ENCODE data around the gene AXDND1. TPM values are rescaled to one million over a fixed set of nuclear protein-coding genes. Genes with fewer than 3 reads are reported as not detected.
A peak's percentile ranks its signal among the peaks of the same experiment; 100 is the strongest.

Gene AXDND1
- total and polyA plus RNA-seq, 2 donors, result 0.19 to 1.3 TPM

DNA sequence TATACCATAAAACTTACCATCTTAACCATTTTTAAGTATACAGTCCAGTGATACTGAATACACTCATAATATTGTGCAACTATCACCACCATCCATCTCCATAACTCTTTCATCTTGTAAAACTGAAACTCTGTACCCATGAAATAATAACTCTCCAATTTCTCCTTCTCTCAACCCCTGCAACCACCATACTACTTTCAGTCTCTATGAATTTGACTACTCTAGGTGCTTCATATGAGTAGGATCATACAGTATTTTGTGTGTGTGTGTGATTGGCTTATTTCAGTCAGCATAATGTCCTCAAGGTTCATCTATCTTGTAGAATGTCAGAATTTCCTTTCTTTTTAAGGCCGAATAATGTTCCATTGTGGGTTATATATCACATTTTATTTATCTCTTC is 192.3 kb downstream of the AXDND1 start:
- 97% methylated on average over 1 of the region's 1 CpG for WGBS
- Histone ChIP-seq H3K27ac (ENCODE audit: low read depth in 1 of 2, low read length in 1 of 2) (no peak overlapping the region), H3K4me1 (ENCODE audit: control insufficient read depth in 2 of 2, insufficient read depth in 2 of 2, low read length in 2 of 2) (no peaks in the 10 kb centered on the region), H3K36me3 (ENCODE audit: control insufficient read depth in 2 of 2, insufficient read depth in 2 of 2, low read length in 1 of 2) (no peaks in the 10 kb centered on the region), H3K4me3 (ENCODE audit: low read length in 2 of 2) (no peak overlapping the region), H3K27me3 (ENCODE audit: control insufficient read depth in 2 of 2, insufficient read depth in 1 of 2, low read length in 1 of 2) (no peaks in the 10 kb centered on the region), H3K9me3 (ENCODE audit: control insufficient read depth in 2 of 2, insufficient read depth in 1 of 2, low read length in 1 of 2) (no peaks in the 10 kb centered on the region)
- no peak for DNase-seq (ENCODE audit: low read depth in 6 of 9, low spot score in 9 of 9)

DNA sequence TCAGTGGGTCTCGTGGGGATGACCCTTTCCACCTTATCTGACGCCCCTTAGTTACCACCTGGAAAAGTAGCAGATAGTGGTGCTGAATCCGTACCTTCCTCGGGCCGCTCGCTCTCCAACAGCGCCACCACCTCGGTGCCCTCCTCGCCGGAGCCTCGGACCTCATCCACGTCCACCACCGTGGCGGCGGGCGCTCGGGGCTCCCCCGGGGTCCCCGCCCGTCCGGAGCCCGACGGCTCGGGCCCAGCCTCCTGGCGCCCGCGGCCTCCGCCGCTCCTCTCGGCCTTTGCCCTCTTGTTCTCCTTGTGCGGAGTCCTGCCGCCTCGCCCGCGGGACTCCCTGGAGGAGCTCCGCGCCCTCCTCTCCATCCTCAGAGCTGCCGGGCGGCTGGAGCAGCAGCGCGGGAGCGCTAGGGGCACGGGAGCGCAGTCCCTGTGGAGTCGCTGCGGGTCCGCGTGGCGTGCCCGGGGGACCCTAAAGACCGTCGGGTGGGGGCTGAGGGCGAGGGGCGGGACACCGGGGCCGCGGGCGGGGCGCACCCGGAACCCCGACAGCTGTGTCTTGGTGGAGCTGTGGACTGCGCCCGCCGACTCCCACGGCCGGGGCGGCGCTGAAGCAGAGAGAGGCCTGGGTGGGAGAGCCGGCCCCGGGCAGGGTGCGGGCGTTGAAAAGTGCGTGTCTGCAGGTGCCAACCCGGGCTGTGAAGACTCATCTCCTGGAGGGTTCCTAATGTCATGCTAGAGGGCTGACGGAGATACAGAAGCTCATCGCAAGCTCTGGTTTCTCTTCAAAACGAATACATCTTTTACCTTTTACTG is 209.9 kb downstream of the AXDND1 start, which contains the start of gene NPHS2:
Gene NPHS2 (minus strand): TSS at position 452 of the 818 bp plus-strand sequence. CDS start 84 bp downstream, at position 368.
- WGBS, result 7% methylated on average over 77 of the region's 77 CpGs
- Histone ChIP-seq H3K4me3 (ENCODE audit: low read length in 2 of 2) (no peak within 1 kb of the TSS), H3K36me3 (ENCODE audit: control insufficient read depth in 2 of 2, insufficient read depth in 2 of 2, low read length in 1 of 2) (no peaks in the 10 kb centered on the region), H3K27me3 (ENCODE audit: control insufficient read depth in 2 of 2, insufficient read depth in 1 of 2, low read length in 1 of 2) (peaks cover 19 to 41% of the 10 kb centered on the region in 2 donors), H3K4me1 (ENCODE audit: control insufficient read depth in 2 of 2, insufficient read depth in 2 of 2, low read length in 2 of 2) (no peaks in the 10 kb centered on the region), H3K9me3 (ENCODE audit: control insufficient read depth in 2 of 2, insufficient read depth in 1 of 2, low read length in 1 of 2) (no peaks in the 10 kb centered on the region), H3K27ac (ENCODE audit: low read depth in 1 of 2, low read length in 1 of 2) (no peak within 1 kb of the TSS)
- no peak for DNase-seq (ENCODE audit: low read depth in 6 of 9, low spot score in 9 of 9)

DNA sequence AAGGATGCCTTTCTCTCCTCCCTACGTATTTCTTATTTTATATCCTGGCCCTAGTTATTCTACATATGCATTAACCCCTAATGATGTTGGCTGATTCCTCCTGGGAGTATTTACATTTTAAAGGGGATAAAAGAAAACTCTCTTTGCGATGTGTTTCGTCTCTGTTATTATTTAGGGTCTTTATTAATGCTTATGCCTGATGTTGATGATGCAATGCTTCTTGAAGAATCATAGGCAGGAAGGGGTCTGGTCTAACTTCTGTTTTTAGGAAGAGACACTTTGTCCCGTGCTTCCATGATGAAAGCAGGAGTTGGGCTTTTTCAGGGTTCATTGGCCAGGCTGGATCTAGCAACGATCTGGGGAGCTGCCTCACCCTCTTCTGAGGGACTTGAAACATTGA is 210.7 kb downstream of the AXDND1 start:
- no peak overlapping the region for H3K27ac ChIP-seq (ENCODE audit: low read depth in 1 of 2, low read length in 1 of 2)
- no peak for DNase-seq (ENCODE audit: low read depth in 6 of 9, low spot score in 9 of 9)
- H3K36me3 ChIP-seq (ENCODE audit: control insufficient read depth in 2 of 2, insufficient read depth in 2 of 2, low read length in 1 of 2), result no peaks in the 10 kb centered on the region
- WGBS, result 24% methylated on average over 5 of the region's 5 CpGs
- H3K9me3 ChIP-seq (ENCODE audit: control insufficient read depth in 2 of 2, insufficient read depth in 1 of 2, low read length in 1 of 2), result no peaks in the 10 kb centered on the region
- H3K4me1 ChIP-seq (ENCODE audit: control insufficient read depth in 2 of 2, insufficient read depth in 2 of 2, low read length in 2 of 2), result no peaks in the 10 kb centered on the region
- no peak overlapping the region for H3K4me3 ChIP-seq (ENCODE audit: low read length in 2 of 2)
- H3K27me3 ChIP-seq (ENCODE audit: control insufficient read depth in 2 of 2, insufficient read depth in 1 of 2, low read length in 1 of 2), result peaks cover 19 to 41% of the 10 kb centered on the region in 2 donors

DNA sequence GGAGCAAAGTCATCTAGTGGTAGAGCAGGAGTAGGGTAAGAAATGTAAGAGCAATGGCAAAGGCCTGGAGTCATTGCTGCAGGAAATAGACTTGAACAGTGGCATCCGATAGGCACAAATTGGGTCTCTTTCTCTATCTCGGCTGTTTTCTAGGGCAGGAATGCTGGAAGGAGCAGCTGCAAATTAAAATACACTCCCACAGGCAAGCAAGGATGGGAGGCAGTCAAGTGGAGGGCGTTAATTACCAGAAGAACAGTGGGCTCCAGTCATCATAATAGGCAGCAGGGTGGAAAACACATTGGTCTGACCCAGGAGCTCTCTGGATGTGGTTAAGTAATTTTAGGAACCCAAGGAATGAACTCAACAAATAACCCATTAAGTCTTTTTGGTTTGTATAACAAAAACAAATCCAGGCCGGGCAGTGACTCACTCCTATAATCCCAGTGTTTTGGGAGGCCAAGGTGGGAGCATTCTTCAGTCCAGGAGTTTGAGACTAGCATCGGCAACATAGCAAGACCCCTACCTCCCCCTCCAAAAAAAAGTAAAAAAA is 218.1 kb downstream of the AXDND1 start:
- no peak for DNase-seq (ENCODE audit: low read depth in 6 of 9, low spot score in 9 of 9)
- 90% methylated on average over 5 of the region's 5 CpGs for WGBS
- Histone ChIP-seq H3K9me3 (ENCODE audit: control insufficient read depth in 2 of 2, insufficient read depth in 1 of 2, low read length in 1 of 2) (peaks cover 0 to 4% of the 10 kb centered on the region in 2 donors), H3K27ac (ENCODE audit: low read depth in 1 of 2, low read length in 1 of 2) (no peak overlapping the region), H3K27me3 (ENCODE audit: control insufficient read depth in 2 of 2, insufficient read depth in 1 of 2, low read length in 1 of 2) (peaks cover 18 to 45% of the 10 kb centered on the region in 2 donors), H3K36me3 (ENCODE audit: control insufficient read depth in 2 of 2, insufficient read depth in 2 of 2, low read length in 1 of 2) (no peaks in the 10 kb centered on the region), H3K4me1 (ENCODE audit: control insufficient read depth in 2 of 2, insufficient read depth in 2 of 2, low read length in 2 of 2) (no peaks in the 10 kb centered on the region), H3K4me3 (ENCODE audit: low read length in 2 of 2) (no peak overlapping the region)

DNA sequence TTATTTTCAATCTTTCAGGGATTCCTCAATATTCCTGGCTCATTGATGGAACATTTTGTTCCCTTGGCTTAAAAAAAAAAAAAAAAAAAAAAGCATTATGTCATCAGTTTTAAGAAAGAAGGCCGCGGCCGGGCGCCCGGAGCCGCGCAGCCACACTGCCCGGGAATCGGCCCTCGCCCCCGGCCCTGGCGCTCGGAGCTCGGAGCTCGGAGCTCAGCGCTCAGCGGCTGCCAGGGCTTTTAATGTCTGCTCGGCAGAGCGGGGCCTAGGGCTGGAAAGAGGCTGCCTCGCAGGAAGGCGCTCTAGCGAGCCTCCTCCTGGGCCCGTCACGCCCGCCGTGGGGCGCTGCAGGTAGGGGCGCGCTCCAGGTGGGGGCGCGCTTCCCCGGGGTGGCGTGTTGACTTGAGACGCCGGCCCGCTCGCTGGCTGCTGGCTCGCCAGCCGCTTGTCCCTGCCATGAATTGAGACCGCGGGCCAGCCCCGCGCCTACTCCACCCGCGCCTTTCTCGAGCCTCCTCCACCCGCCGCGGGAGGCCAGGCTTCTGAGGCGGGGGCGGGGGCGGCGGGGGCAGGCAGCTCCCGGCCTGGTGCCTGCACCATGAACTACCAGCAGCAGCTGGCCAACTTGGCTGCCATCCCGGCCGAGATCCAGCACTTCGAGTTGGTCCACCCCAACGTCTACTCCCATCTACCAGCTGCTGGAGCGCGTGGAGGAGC is 220.5 kb downstream of the AXDND1 start:
- peak in 1 of 9 donors; percentile 9 for DNase-seq (ENCODE audit: low read depth in 6 of 9, low spot score in 9 of 9)
- H3K27ac ChIP-seq (ENCODE audit: low read depth in 1 of 2, low read length in 1 of 2), result no peak overlapping the region
- H3K4me3 ChIP-seq (ENCODE audit: low read length in 2 of 2), result peak overlapping the region in 1 of 2 donors; percentile 7
- no peaks in the 10 kb centered on the region for H3K4me1 ChIP-seq (ENCODE audit: control insufficient read depth in 2 of 2, insufficient read depth in 2 of 2, low read length in 2 of 2)
- 13% methylated on average over 60 of the region's 60 CpGs for WGBS
- H3K9me3 ChIP-seq (ENCODE audit: control insufficient read depth in 2 of 2, insufficient read depth in 1 of 2, low read length in 1 of 2), result peaks cover 0 to 4% of the 10 kb centered on the region in 2 donors
- H3K27me3 ChIP-seq (ENCODE audit: control insufficient read depth in 2 of 2, insufficient read depth in 1 of 2, low read length in 1 of 2), result peaks cover 21 to 55% of the 10 kb centered on the region in 2 donors
- H3K36me3 ChIP-seq (ENCODE audit: control insufficient read depth in 2 of 2, insufficient read depth in 2 of 2, low read length in 1 of 2), result no peaks in the 10 kb centered on the region

DNA sequence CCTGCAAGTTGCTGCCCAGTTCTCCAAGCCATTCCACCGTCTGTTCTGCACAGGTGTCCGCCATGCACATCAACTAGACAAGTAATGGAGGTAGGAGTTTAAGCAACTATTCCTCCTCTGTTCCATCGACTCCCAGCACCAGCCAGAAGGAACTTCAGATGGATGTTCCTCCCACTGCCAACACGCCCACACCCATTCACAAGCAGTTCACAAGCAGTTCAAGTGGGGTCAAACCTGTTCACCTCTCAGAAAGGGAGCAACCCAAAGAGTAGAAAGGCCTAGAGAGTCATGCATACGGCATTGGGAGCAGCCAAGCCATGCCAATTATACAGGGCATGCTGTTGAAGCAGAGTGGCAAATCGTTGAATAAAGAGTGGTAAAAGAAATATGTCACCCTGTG is 221.6 kb downstream of the AXDND1 start:
- no peak overlapping the region for H3K4me3 ChIP-seq (ENCODE audit: low read length in 2 of 2)
- no peaks in the 10 kb centered on the region for H3K4me1 ChIP-seq (ENCODE audit: control insufficient read depth in 2 of 2, insufficient read depth in 2 of 2, low read length in 2 of 2)
- H3K27me3 ChIP-seq (ENCODE audit: control insufficient read depth in 2 of 2, insufficient read depth in 1 of 2, low read length in 1 of 2), result peaks cover 31 to 65% of the 10 kb centered on the region in 2 donors
- 94% methylated on average over 6 of the region's 6 CpGs for WGBS
- H3K36me3 ChIP-seq (ENCODE audit: control insufficient read depth in 2 of 2, insufficient read depth in 2 of 2, low read length in 1 of 2), result no peaks in the 10 kb centered on the region
- H3K27ac ChIP-seq (ENCODE audit: low read depth in 1 of 2, low read length in 1 of 2), result no peak overlapping the region
- DNase-seq (ENCODE audit: low read depth in 6 of 9, low spot score in 9 of 9), result no peak
- peaks cover 0 to 4% of the 10 kb centered on the region in 2 donors for H3K9me3 ChIP-seq (ENCODE audit: control insufficient read depth in 2 of 2, insufficient read depth in 1 of 2, low read length in 1 of 2)

DNA sequence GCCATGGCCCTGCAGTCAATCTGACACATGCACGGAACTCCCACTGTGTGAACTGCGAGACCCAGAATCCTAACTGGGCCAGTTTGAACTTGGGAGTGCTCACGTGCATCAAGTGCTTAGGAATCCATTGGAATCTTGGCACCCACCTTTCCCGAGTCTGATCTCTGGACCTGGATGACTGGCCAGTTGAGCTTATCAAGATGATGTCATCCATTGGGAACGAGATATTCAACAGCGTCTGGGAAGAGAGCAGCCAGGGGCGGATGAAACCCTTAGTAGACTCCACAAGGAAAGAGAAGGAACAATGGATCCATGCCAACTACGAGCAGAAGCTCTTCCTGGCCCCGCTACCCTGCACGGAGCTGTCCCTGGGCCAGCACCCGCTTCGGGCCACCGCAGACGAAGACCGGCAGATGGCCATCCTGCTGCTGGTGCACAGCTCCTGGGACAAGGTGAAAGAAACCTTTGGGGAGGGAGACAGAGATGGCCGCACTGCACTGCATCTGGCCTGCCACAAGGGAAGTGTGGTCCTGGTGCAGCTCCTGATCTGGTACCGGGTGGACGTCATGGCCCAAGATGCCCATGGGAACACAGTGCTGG is 222.8 kb downstream of the AXDND1 start:
- Histone ChIP-seq H3K4me3 (ENCODE audit: low read length in 2 of 2) (no peak overlapping the region), H3K27ac (ENCODE audit: low read depth in 1 of 2, low read length in 1 of 2) (no peak overlapping the region), H3K9me3 (ENCODE audit: control insufficient read depth in 2 of 2, insufficient read depth in 1 of 2, low read length in 1 of 2) (peaks cover 0 to 4% of the 10 kb centered on the region in 2 donors), H3K27me3 (ENCODE audit: control insufficient read depth in 2 of 2, insufficient read depth in 1 of 2, low read length in 1 of 2) (peaks cover 35 to 71% of the 10 kb centered on the region in 2 donors), H3K4me1 (ENCODE audit: control insufficient read depth in 2 of 2, insufficient read depth in 2 of 2, low read length in 2 of 2) (no peaks in the 10 kb centered on the region), H3K36me3 (ENCODE audit: control insufficient read depth in 2 of 2, insufficient read depth in 2 of 2, low read length in 1 of 2) (no peaks in the 10 kb centered on the region)
- 94% methylated on average over 18 of the region's 18 CpGs for WGBS
- DNase-seq (ENCODE audit: low read depth in 6 of 9, low spot score in 9 of 9), result no peak

DNA sequence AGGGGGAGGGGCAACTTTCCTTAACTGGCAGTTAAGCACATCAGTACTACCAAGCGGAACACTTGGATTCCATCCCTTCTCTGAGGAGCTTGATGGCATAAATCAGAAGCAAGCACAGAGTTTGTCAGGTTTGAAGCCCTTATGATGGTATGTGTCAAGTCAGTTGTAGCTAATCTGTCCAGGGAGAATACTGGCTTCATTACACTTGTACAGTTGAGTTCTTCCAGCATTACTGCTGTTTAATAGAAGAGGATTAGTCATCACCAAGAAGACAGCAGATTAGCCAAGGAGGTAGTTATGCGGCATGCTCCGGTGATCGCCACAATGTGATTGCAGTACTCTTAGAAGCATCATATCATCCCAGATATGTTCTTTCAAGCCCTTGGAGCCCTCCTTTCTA is 223.7 kb downstream of the AXDND1 start:
- no peak for DNase-seq (ENCODE audit: low read depth in 6 of 9, low spot score in 9 of 9)

More for the DNA sequence above, 223.7 kb downstream of the AXDND1 start:
- peaks cover 0 to 4% of the 10 kb centered on the region in 2 donors for H3K9me3 ChIP-seq (ENCODE audit: control insufficient read depth in 2 of 2, insufficient read depth in 1 of 2, low read length in 1 of 2)
- no peak overlapping the region for H3K27ac ChIP-seq (ENCODE audit: low read depth in 1 of 2, low read length in 1 of 2)
- peaks cover 37 to 65% of the 10 kb centered on the region in 2 donors for H3K27me3 ChIP-seq (ENCODE audit: control insufficient read depth in 2 of 2, insufficient read depth in 1 of 2, low read length in 1 of 2)
- 94% methylated on average over 4 of the region's 4 CpGs for WGBS
- H3K4me1 ChIP-seq (ENCODE audit: control insufficient read depth in 2 of 2, insufficient read depth in 2 of 2, low read length in 2 of 2), result no peaks in the 10 kb centered on the region
- no peak overlapping the region for H3K4me3 ChIP-seq (ENCODE audit: low read length in 2 of 2)
- no peaks in the 10 kb centered on the region for H3K36me3 ChIP-seq (ENCODE audit: control insufficient read depth in 2 of 2, insufficient read depth in 2 of 2, low read length in 1 of 2)
